Esophagus squamous epithelium (tissue), 5 donors: ENCODE measurements around the gene ECEL1. TPM values are rescaled to one million over a fixed set of nuclear protein-coding genes. Genes with fewer than 3 reads are reported as not detected.

Experiments
- DNase-seq: peaks from one replicate; lab custom pipeline; 2025; lab: John Stamatoyannopoulos, UW
- H3K27ac ChIP-seq, 4 donors: fragments of 200-600 bp; sonication (generic); one replicate each; pipeline ENCODE4 v1.5.1; 2016 to 2019; ENCODE audit warnings: mild to moderate bottlenecking in 1 of 4
- H3K27me3 ChIP-seq, 4 donors: fragments of 200-600 bp; sonication (generic); 1 replicate in 3 of 4; 2 replicates in 1 of 4; pipeline versions ENCODE4 v1.5.1 to v1.6.0; 2017 to 2021; ENCODE audit warnings: antibody characterized with exemption in 1 of 4
- H3K36me3 ChIP-seq, 3 donors: fragments of 200-600 bp; sonication (generic); one replicate each; pipeline ENCODE4 v1.5.1; 2016 to 2019
- H3K4me1 ChIP-seq, 3 donors: fragments of 200-600 bp; sonication (generic); one replicate each; pipeline ENCODE4 v1.5.1; 2017 to 2019
- H3K4me3 ChIP-seq, 4 donors: fragments of 200-600 bp; sonication (generic); 1 replicate in 3 of 4; 2 replicates in 1 of 4; pipeline ENCODE4 v1.5.1; 2016 to 2019; ENCODE audit warnings: mild to moderate bottlenecking in 2 of 4, moderate library complexity in 1 of 4
- H3K9me3 ChIP-seq, 3 donors: fragments of 200-600 bp; sonication (generic); one replicate each; pipeline ENCODE4 v1.5.1; 2016 to 2019
- CTCF ChIP-seq, 6 experiments: fragments of 450-650 bp in 4 of 6; fragments of 200-600 bp in 2 of 6; sonication (generic) in 2 of 6; IDR thresholded peaks; one replicate each; pipeline ENCODE4 v1.5.1; 2016 to 2019; ENCODE audit warnings: antibody characterized with exemption in 6 of 6, mild to moderate bottlenecking in 4 of 6, moderate library complexity in 4 of 6
- POLR2A ChIP-seq, 4 donors: fragments of 450-650 bp; IDR thresholded peaks; one replicate each; pipeline ENCODE4 v1.6.1; 2017; ENCODE audit warnings: antibody characterized with exemption in 4 of 4, mild to moderate bottlenecking in 4 of 4, moderate library complexity in 3 of 4
- WGBS, 2 donors: methylation state at CpG; one replicate each; pipeline ENCODE4 v1.1.5; 2018; 5-methylcytosine and 5-hydroxymethylcytosine counted together
- intact Hi-C: fragments of 100-400 bp; cut with DNase I; formaldehyde crosslinking; loops from one replicate; pipeline ENCODE4 v1.15.0; 2022
- total RNA-seq, 4 donors: library from RNA; depleted of rRNA; stranded (reverse); fragments of >200 nt; gene quantifications; one replicate each; pipeline ENCODE4 v1.1.0, GENCODE V29; 2016
- donor health status: DM: yes; HTN: yes; CAD: no.

Gene ECEL1
- total RNA-seq, 4 donors from 2014 or later = 0.19 TPM; not detected in 3

DNA sequence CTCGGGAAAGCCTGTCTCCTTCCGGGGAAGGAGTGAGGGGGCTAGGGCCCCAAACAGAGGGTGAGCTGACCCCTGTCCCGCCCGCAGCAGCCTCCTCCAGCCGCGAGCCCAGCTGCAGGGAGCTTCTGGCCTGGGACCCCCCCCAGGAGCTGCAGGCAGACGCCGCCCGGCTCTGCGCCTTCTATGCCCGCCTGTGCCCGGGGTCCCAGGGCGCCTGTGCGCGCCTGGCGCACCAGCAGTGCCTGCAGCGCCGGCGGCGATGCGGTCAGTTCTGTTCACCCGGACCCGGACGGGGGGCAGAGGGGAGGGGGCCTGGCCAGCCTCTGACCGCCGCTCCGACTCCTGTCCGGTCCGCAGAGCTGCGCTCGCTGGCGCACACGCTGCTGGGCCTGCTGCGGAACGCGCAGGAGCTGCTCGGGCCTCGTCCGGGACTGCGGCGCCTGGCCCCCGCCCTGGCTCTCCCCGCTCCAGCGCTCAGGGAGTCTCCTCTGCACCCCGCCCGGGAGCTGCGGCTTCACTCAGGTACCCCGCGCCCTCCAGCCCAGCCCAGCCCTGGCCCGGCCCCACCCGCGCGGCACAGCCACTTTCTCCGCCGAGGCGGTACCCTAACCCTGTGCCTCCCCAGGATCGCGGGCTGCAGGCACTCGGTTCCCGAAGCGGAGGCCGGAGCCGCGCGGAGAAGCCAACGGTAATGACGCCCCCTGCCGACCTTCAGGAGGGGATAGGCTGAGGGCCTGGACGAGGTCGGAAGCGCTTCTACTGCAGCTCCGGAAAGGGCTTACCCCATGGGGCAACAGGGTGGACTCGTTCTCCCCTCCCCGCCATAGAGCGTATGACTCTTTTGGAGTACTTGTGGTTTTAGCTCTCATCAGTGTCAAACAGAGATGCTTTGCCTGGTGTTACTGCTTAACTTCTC lies 36.3 kb upstream of the ECEL1 start:
- no peak for DNase-seq
- no peaks in the 10 kb centered on the region for H3K9me3 ChIP-seq
- peaks cover 19 to 98% (median 23%) of the 10 kb centered on the region in 4 donors for H3K27me3 ChIP-seq
- H3K4me1 ChIP-seq = peaks cover 17 to 39% (median 26%) of the 10 kb centered on the region in 3 donors
- 20% methylated on average over 5 of the region's 75 CpGs; no CpG with 5 or more reads in 1 of the 2 donors for WGBS, 2 donors
- H3K4me3 ChIP-seq = peak overlapping the region in 2 of 4 donors; percentile 34 to 55
- H3K36me3 ChIP-seq = no peaks in the 10 kb centered on the region
- intact Hi-C loops = loop anchor here (5.0 kb wide), 1 partner anchor 77 kb away; no protein-coding TSS in a partner anchor
- TF ChIP-seq POLR2A (IDR thresholded peaks at IDR 0.05) = no peak
- no peak for TF ChIP-seq CTCF (IDR thresholded peaks at IDR 0.05)
- no peak overlapping the region for H3K27ac ChIP-seq

DNA sequence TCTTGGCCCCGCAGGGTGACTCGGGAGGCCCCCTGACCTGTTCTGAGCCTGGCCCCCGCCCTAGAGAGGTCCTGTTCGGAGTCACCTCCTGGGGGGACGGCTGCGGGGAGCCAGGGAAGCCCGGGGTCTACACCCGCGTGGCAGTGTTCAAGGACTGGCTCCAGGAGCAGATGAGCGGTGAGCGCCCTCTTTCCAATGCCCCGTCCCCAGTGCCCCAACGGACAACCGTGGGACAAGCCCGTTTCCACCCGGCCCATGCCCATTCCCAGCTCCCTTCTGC lies 35.7 kb upstream of the ECEL1 start:
- no peak for DNase-seq
- WGBS, 2 donors = 20% methylated on average over 1 of the region's 16 CpGs; no CpG with 5 or more reads in 1 of the 2 donors
- H3K9me3 ChIP-seq = no peaks in the 10 kb centered on the region
- TF ChIP-seq POLR2A (IDR thresholded peaks at IDR 0.05) = no peak
- no peak for TF ChIP-seq CTCF (IDR thresholded peaks at IDR 0.05)
- peak overlapping the region in 1 of 4 donors; percentile 34 for H3K4me3 ChIP-seq
- H3K27ac ChIP-seq = no peak overlapping the region
- intact Hi-C loops = loop anchor here (5.0 kb wide), 1 partner anchor 76 kb away; no protein-coding TSS in a partner anchor
- H3K36me3 ChIP-seq = no peaks in the 10 kb centered on the region
- H3K4me1 ChIP-seq = peaks cover 17 to 39% (median 26%) of the 10 kb centered on the region in 3 donors
- H3K27me3 ChIP-seq = peaks cover 19 to 98% (median 23%) of the 10 kb centered on the region in 4 donors

- peak overlapping the region in 2 of 4 donors; percentile 19 to 57 for H3K4me3 ChIP-seq
Measured at GRCh38 chr2:232522623-232523401, 35.2 kb upstream of the ECEL1 start.

DNA sequence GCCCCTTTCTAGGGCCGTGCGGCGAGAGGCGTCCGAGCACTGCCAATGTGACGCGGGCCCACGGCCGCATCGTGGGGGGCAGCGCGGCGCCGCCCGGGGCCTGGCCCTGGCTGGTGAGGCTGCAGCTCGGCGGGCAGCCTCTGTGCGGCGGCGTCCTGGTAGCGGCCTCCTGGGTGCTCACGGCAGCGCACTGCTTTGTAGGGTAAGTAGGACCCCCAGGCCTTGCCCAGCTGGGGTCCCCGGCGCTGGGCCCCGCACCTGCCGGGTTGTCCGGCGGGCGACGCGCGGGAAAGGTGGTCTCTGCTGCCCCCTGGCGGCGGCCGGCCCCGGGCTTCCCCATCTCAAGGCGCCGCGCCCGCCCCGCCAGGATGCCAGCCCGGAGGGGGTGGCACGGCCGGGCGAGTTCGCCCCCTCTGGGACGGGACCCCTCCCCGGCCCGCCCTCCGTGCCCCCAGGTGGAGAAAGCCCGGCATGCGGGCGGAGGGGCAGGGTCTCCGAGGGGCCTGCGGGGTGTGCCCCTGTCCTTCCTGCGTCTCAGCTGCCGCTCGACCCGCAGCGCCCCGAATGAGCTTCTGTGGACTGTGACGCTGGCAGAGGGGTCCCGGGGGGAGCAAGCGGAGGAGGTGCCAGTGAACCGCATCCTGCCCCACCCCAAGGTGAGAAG lies 34.5 kb upstream of the ECEL1 start:
- Histone ChIP-seq H3K27ac (no peak overlapping the region), H3K27me3 (peaks cover 19 to 91% (median 23%) of the 10 kb centered on the region in 4 donors), H3K4me1 (peaks cover 17 to 39% (median 26%) of the 10 kb centered on the region in 3 donors), H3K36me3 (no peaks in the 10 kb centered on the region), H3K9me3 (no peaks in the 10 kb centered on the region), H3K4me3 (peak overlapping the region in 2 of 4 donors; percentile 19 to 57)
- DNase-seq = no peak
- TF ChIP-seq POLR2A (IDR thresholded peaks at IDR 0.05) = no peak
- TF ChIP-seq CTCF (IDR thresholded peaks at IDR 0.05) = peak; percentile 78 to 96 (median 84)
- intact Hi-C loops = loop anchor here (5.0 kb wide), 1 partner anchor 75 kb away; no protein-coding TSS in a partner anchor
- no CpG with 5 or more reads among the region's 66 CpGs for WGBS, 2 donors

More at GRCh38 chr2:232522623-232523401, 35.2 kb upstream of the ECEL1 start:
- Histone ChIP-seq H3K9me3 (no peaks in the 10 kb centered on the region), H3K27ac (no peak overlapping the region), H3K4me1 (peaks cover 17 to 39% (median 26%) of the 10 kb centered on the region in 3 donors), H3K27me3 (peaks cover 19 to 96% (median 23%) of the 10 kb centered on the region in 4 donors), H3K36me3 (no peaks in the 10 kb centered on the region)
- intact Hi-C loops = loop anchor here (5.0 kb wide), 1 partner anchor 76 kb away; no protein-coding TSS in a partner anchor
- DNase-seq = no peak
- 11 to 13% methylated on average over 7 to 17 of the region's 46 CpGs for WGBS, 2 donors
- TF ChIP-seq POLR2A (IDR thresholded peaks at IDR 0.05) (no peak), CTCF (IDR thresholded peaks at IDR 0.05) (no peak)
